GM13977 (cell line): ENCODE results near the gene SLC25A19.

ENCODE experiments used
- DNase-seq: peaks from one replicate; pipeline ENCODE4 v3.0.0; 2012; ENCODE audit warnings: low spot score
- in situ Hi-C: fragments of 300-500 bp; cut with MboI; formaldehyde crosslinking; loops from one replicate; pipeline ENCODE4 v1.12.0; 2022; ENCODE audit warnings: low sequenced_read_pairs, low pct_unique_long_range_greater_than_20kb, mixed read lengths, inconsistent platforms; ENCODE audit not compliant: unreplicated experiment
- TF ChIP-seq, protein P1 (sequence below): IDR thresholded peaks from 2 replicates; pipeline ENCODE4 v1.5.1; 2012; ENCODE audit warnings: mild to moderate bottlenecking, control low read depth; ENCODE audit not compliant: insufficient read depth; ENCODE audit errors: extremely low read depth, missing control alignments

The SLC25A19 gene

GRCh38 chr17:75241996-75242460, 47.2 kb downstream of the SLC25A19 start:
- TF ChIP-seq, protein P1, sequence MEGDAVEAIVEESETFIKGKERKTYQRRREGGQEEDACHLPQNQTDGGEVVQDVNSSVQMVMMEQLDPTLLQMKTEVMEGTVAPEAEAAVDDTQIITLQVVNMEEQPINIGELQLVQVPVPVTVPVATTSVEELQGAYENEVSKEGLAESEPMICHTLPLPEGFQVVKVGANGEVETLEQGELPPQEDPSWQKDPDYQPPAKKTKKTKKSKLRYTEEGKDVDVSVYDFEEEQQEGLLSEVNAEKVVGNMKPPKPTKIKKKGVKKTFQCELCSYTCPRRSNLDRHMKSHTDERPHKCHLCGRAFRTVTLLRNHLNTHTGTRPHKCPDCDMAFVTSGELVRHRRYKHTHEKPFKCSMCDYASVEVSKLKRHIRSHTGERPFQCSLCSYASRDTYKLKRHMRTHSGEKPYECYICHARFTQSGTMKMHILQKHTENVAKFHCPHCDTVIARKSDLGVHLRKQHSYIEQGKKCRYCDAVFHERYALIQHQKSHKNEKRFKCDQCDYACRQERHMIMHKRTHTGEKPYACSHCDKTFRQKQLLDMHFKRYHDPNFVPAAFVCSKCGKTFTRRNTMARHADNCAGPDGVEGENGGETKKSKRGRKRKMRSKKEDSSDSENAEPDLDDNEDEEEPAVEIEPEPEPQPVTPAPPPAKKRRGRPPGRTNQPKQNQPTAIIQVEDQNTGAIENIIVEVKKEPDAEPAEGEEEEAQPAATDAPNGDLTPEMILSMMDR: no peak
- DNase-seq: no peak
- in situ Hi-C loops: no loop called here

DNA sequence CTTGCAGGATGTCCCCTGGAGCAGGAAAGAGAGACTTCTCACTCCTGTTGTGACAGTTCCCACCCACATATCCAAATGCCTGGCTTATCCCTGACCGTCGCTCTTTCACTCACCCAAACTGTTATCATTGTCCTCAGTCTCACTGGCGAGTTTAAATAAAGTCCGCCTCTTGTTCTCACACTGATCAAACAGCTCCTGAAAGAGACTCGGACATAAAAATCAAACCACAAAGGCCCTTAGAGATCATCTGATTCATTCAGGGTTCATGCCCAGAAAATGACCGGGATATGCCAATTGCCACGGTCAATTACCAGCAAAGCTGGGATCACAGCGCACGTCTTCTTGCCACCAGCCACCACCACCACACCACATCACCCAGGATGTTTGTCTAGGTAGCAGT, 47.7 kb downstream of the SLC25A19 start:
- in situ Hi-C loops: no loop called here
- DNase-seq: no peak
- TF ChIP-seq, protein P1: no peak

DNA sequence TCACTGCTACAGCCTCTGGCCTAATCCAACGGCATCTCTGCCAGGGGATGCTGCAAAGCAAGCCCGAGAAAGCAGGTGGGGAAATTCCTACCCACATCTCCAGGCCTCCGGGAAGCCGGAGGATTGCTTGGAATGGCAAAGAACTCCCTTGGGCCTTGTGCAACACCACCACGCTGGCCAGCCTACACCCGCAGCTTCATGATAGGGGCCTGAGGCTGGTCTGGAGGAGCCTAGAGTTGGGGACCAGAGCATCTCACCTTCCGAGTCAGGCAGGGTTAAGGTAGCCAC, 48.1 kb downstream of the SLC25A19 start:
- TF ChIP-seq, protein P1: no peak
- in situ Hi-C loops: no loop called here

GRCh38 chr17:75240394-75241142, 48.7 kb downstream of the SLC25A19 start:
- DNase-seq: no peak
- in situ Hi-C loops: no loop called here

More for the DNA sequence above, 48.1 kb downstream of the SLC25A19 start:
- DNase-seq: no peak

DNA sequence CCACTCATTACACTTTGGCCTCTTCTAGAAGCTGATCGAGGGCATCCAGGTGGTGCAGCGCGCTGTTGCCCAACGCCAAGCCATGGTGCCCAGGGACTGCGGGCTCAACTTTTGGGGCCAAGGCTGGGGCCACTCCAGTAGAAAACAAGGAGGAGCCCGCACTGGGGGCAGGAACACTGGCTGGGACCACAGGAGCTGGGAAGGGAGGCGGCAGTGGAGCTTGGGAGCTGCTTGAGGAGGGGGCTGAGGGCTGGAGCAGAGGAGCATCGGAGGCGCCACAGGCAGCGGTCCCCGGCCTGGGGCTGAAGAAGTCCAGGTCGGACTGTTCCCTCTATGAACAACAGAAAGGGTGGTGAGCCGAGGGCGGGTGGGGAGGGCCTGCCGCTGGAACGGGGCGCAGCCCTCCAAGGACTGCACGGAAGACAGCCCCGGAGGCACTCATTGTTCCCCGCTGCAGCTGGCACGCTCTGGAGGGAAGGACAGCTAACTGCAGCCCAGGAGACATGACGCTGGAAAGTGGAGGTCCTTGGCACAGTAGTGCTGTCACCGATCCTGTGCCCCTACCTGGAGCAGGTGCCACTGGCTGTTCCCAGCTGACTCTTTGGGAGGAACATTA, 49.3 kb downstream of the SLC25A19 start:
- in situ Hi-C loops: no loop called here
- no peak for DNase-seq
- TF ChIP-seq, protein P1: no peak

More at GRCh38 chr17:75240394-75241142, 48.7 kb downstream of the SLC25A19 start:
- TF ChIP-seq, protein P1: peak; percentile 80

DNA sequence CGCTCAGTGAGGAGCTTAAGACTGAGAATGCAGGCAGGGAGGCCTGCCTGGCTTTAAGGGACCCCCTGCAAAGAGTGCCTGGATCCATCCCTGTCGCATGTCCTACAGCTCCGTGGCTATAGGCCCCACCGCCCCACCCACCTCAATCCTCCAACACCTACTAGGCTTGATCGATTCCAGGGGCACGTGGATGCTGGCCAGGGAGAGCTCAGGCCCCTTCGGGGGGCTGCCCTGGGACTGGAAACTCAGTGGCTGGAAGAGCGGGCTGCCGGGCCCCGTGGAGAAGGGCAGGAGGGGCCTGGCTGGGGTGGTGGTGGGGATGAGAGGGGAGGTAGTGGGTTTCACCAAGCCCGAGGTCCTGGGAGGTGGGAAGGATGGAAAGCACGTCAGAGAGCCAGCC, 50.0 kb downstream of the SLC25A19 start:
- DNase-seq: no peak
- TF ChIP-seq, protein P1: no peak
- in situ Hi-C loops: no loop called here
